Peyer's patch (tissue), 4 donors: ENCODE measurements around the gene CRMP1. TPM values are rescaled to one million over a fixed set of nuclear protein-coding genes. Genes with fewer than 3 reads are reported as not detected.

Source experiments
- DNase-seq, 3 donors: peaks; one replicate each; pipeline ENCODE4 v3.0.0-alpha.2; 2017 to 2019
- H3K27ac ChIP-seq, 4 donors: fragments of 200-600 bp; sonication (generic); one replicate each; pipeline ENCODE4 v1.5.1; 2016 to 2019
- H3K27me3 ChIP-seq, 2 donors: fragments of 200-600 bp; sonication (generic); one replicate each; pipeline ENCODE4 v1.5.1; 2019
- H3K36me3 ChIP-seq, 3 donors: fragments of 200-600 bp; sonication (generic); one replicate each; pipeline ENCODE4 v1.5.1; 2016 to 2019
- H3K4me1 ChIP-seq, 4 donors: fragments of 200-600 bp; sonication (generic); one replicate each; pipeline ENCODE4 v1.5.1; 2016 to 2019
- H3K4me3 ChIP-seq, 4 donors: fragments of 200-600 bp; sonication (generic); 1 replicate in 3 of 4; 2 replicates in 1 of 4; pipeline ENCODE4 v1.5.1; 2016 to 2019; ENCODE audit warnings: mild to moderate bottlenecking in 1 of 4
- H3K9me3 ChIP-seq, 4 donors: fragments of 200-600 bp; sonication (generic); one replicate each; pipeline ENCODE4 v1.5.1; 2016 to 2019; ENCODE audit warnings: mild to moderate bottlenecking in 1 of 4
- POLR2A ChIP-seq, 2 donors: fragments of 450-650 bp; IDR thresholded peaks; one replicate each; pipeline ENCODE4 v1.5.1; 2017; ENCODE audit warnings: antibody characterized with exemption in 2 of 2, mild to moderate bottlenecking in 2 of 2, moderate library complexity in 2 of 2
- total RNA-seq, 4 donors: library from RNA; depleted of rRNA; stranded (reverse); fragments of >200 nt; gene quantifications; one replicate each; pipeline ENCODE4 v1.1.0, GENCODE V29; 2016
- TF ChIP-seq, protein P1 (sequence below), 6 experiments: fragments of 450-650 bp in 4 of 6; fragments of 200-600 bp in 2 of 6; sonication (generic) in 1 of 6; IDR thresholded peaks; one replicate each; pipeline ENCODE4 v1.5.1; 2017 to 2019; ENCODE audit warnings: antibody characterized with exemption in 6 of 6, mild to moderate bottlenecking in 3 of 6, moderate library complexity in 1 of 6

CRMP1 gene
- total RNA-seq, 4 donors from 2014 or later, result 1.5 to 5.8 (median 1.6) TPM; not detected in 1

DNA sequence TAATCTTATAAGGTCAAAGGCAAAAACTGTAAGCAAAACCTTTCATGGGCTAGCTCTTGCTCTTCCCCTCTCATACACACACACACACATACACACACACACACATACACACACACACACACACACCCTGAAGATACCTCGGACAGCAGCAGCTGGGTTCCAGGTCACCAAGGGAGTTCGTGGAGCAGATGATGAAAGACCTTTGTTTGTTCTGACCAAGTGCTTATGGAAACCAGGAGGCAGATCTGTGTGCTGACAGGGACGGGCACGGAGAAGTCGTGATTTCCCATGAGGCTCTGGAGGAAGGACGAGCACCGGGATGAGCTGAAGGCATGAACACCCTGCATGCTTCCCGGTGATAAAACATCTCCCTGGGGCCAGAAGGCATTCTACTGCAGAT lies 35.4 kb upstream of the CRMP1 start:
- H3K27ac ChIP-seq, result no peak overlapping the region
- no peak for DNase-seq
- no peak overlapping the region for H3K4me3 ChIP-seq
- no peaks in the 10 kb centered on the region for H3K9me3 ChIP-seq
- no peaks in the 10 kb centered on the region for H3K36me3 ChIP-seq
- no peaks in the 10 kb centered on the region for H3K27me3 ChIP-seq
- TF ChIP-seq, protein P1, sequence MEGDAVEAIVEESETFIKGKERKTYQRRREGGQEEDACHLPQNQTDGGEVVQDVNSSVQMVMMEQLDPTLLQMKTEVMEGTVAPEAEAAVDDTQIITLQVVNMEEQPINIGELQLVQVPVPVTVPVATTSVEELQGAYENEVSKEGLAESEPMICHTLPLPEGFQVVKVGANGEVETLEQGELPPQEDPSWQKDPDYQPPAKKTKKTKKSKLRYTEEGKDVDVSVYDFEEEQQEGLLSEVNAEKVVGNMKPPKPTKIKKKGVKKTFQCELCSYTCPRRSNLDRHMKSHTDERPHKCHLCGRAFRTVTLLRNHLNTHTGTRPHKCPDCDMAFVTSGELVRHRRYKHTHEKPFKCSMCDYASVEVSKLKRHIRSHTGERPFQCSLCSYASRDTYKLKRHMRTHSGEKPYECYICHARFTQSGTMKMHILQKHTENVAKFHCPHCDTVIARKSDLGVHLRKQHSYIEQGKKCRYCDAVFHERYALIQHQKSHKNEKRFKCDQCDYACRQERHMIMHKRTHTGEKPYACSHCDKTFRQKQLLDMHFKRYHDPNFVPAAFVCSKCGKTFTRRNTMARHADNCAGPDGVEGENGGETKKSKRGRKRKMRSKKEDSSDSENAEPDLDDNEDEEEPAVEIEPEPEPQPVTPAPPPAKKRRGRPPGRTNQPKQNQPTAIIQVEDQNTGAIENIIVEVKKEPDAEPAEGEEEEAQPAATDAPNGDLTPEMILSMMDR (IDR thresholded peaks at IDR 0.05), result no peak
- no peak for TF ChIP-seq POLR2A (IDR thresholded peaks at IDR 0.05)
- no peaks in the 10 kb centered on the region for H3K4me1 ChIP-seq

DNA sequence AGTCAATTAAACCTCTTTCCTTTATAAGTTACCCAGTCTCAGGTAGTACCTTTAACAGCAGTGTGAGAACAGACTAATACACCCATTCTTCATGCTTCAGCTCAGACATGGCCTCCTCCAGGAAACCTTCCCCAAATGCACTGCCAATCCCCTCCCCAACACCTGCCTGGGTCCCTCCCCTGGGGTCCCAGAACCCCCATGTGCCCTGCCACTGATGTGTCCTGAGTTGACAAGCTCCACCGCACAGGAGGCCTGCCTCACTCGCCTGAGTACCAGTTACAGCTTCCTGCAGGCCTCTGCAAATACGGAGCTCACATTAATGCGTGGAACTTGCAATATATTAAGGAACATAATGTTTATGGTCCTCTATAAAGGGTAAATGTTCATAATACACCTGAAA lies 34.9 kb upstream of the CRMP1 start:
- H3K36me3 ChIP-seq, result no peaks in the 10 kb centered on the region
- no peaks in the 10 kb centered on the region for H3K4me1 ChIP-seq
- no peak overlapping the region for H3K27ac ChIP-seq
- TF ChIP-seq POLR2A (IDR thresholded peaks at IDR 0.05), result no peak
- TF ChIP-seq, protein P1 (IDR thresholded peaks at IDR 0.05), result no peak
- no peaks in the 10 kb centered on the region for H3K9me3 ChIP-seq
- no peaks in the 10 kb centered on the region for H3K27me3 ChIP-seq
- H3K4me3 ChIP-seq, result no peak overlapping the region
- DNase-seq, result no peak

DNA sequence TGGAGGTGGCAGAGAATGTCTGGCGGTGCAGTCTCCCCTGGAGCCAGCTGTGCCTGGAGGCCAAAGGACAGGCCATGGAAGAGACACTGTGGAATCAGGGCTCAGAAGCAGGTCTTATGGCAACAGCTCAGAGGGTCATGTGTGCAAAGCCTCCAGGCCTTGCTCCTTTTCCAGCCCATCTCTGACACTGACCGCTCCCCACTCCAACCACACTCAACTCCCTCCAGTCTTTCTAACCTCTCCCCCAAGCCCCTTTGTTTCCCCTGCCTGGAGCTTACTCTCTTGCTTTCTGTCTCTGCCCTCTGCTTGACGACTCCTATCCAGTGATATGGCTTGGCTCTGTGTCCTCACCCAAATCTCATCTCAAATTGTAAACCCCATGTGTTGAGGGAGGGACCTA lies 34.2 kb upstream of the CRMP1 start:
- Histone ChIP-seq H3K36me3 (no peaks in the 10 kb centered on the region), H3K27me3 (no peaks in the 10 kb centered on the region), H3K4me3 (no peak overlapping the region), H3K4me1 (no peaks in the 10 kb centered on the region), H3K9me3 (no peaks in the 10 kb centered on the region), H3K27ac (no peak overlapping the region)
- no peak for DNase-seq
- no peak for TF ChIP-seq POLR2A (IDR thresholded peaks at IDR 0.05)
- TF ChIP-seq, protein P1 (IDR thresholded peaks at IDR 0.05), result no peak

DNA sequence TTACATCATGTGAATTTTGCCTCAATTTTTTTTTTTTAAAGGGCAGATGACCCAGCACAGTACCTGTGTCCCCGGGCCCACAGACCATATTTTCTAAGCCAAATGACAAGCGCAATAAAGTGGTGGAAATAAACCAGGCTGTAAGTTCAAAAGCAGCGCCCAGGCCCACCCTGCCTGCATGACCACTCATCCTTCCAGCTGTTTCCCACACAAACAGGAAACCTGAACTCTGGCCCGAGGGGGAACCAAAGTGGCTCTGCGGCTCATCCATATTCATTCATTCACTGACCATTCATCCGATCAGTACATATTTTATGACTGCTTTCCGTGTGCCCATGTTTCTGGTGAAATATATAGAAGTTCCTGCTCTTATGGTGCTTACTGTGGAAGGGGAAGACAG lies 33.7 kb upstream of the CRMP1 start:
- H3K27me3 ChIP-seq, result no peaks in the 10 kb centered on the region
- H3K36me3 ChIP-seq, result no peaks in the 10 kb centered on the region
- TF ChIP-seq, protein P1 (IDR thresholded peaks at IDR 0.05), result no peak
- TF ChIP-seq POLR2A (IDR thresholded peaks at IDR 0.05), result no peak
- no peaks in the 10 kb centered on the region for H3K4me1 ChIP-seq
- no peaks in the 10 kb centered on the region for H3K9me3 ChIP-seq
- no peak overlapping the region for H3K27ac ChIP-seq
- no peak overlapping the region for H3K4me3 ChIP-seq
- no peak for DNase-seq

DNA sequence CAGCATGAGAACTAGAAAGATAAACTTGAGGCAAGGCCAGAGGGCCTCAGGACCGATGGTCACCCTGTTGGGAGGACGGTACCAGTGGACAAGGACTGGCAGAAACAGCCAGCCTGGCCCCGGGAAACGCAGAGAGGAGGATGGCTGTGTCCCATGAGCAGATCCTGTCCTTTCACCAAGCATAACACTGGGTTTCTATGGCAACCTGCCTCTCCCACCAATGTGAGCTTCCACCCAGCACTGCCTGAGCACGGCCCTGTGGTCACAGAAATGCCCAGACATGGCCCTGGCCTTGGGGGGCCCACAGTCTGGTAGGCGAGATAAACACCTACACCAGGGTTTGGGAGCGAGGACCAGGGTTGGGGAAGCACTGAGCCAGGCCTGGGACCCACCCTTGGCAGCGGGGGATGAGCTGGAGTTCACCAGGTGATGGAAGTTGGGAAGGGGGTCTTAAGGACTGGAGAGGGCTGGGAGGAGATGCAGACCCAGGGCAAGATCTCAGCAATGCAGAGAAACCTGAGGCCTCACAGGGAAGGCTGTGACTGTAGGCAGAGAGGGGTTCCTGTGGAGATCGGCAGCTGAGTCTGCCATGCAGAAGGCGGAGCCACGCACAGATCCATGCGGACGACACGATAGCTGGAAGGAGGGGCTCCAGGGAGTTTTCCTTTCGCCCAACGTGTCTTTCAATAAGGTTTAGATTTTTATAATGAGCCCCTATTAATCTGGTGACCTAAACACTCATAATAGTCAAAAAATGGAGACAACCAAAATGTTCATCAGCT lies 32.7 kb upstream of the CRMP1 start:
- DNase-seq, result no peak
- H3K27ac ChIP-seq, result no peak overlapping the region
- TF ChIP-seq, protein P1 (IDR thresholded peaks at IDR 0.05), result no peak
- no peak for TF ChIP-seq POLR2A (IDR thresholded peaks at IDR 0.05)
- no peaks in the 10 kb centered on the region for H3K36me3 ChIP-seq
- H3K4me1 ChIP-seq, result no peaks in the 10 kb centered on the region
- H3K27me3 ChIP-seq, result no peaks in the 10 kb centered on the region
- H3K9me3 ChIP-seq, result no peaks in the 10 kb centered on the region
- H3K4me3 ChIP-seq, result no peak overlapping the region
